IMR-90 (cell line): ENCODE data around the gene VPS18.

Source experiments
- BHLHE40 ChIP-seq: fragments of 150-350 bp; IDR thresholded peaks from 2 replicates; pipeline ENCODE4 v1.6.1; 2016; ENCODE audit warnings: mild to moderate bottlenecking, low read depth, low read length
- CEBPB ChIP-seq: IDR thresholded peaks from 2 replicates; pipeline ENCODE4 v1.6.1; 2012; ENCODE audit warnings: low read depth, low read length, improper control_type of control experiment
- CHD1 ChIP-seq: IDR thresholded peaks from 2 replicates; pipeline ENCODE4 v1.6.1; 2012; ENCODE audit warnings: low read depth, low read length, improper control_type of control experiment
- MAFK ChIP-seq: IDR thresholded peaks from 2 replicates; pipeline ENCODE4 v1.6.1; 2012; ENCODE audit warnings: low read depth, low read length, improper control_type of control experiment
- MAZ ChIP-seq: IDR thresholded peaks from 2 replicates; pipeline ENCODE4 v1.6.1; 2012; ENCODE audit warnings: low read depth, mild to moderate bottlenecking, low read length, improper control_type of control experiment, moderate library complexity, borderline replicate concordance
- MXI1 ChIP-seq: IDR thresholded peaks from 2 replicates; pipeline ENCODE4 v1.6.1; 2012; ENCODE audit warnings: low read depth, mild to moderate bottlenecking, low read length, moderate library complexity, borderline replicate concordance
- POLR2A ChIP-seq: IDR thresholded peaks from 2 replicates; pipeline ENCODE4 v1.6.1; 2012; ENCODE audit warnings: mild to moderate bottlenecking, low read depth, low read length
- RAD21 ChIP-seq: IDR thresholded peaks from 2 replicates; pipeline ENCODE4 v1.6.1; 2012; ENCODE audit warnings: low read length, improper control_type of control experiment
- RCOR1 ChIP-seq: IDR thresholded peaks from 2 replicates; pipeline ENCODE4 v1.6.1; 2012; ENCODE audit warnings: mild to moderate bottlenecking, low read length, improper control_type of control experiment; ENCODE audit not compliant: insufficient replicate concordance
- SMC3 ChIP-seq: fragments of 150-350 bp; IDR thresholded peaks from 2 replicates; pipeline ENCODE4 v1.6.1; 2016; ENCODE audit warnings: low read depth, mild to moderate bottlenecking, antibody characterized with exemption, low read length, moderate library complexity
- TF ChIP-seq, protein P1 (sequence below): fragments of 150-350 bp; IDR thresholded peaks from 2 replicates; pipeline ENCODE4 v1.6.1; 2017; ENCODE audit warnings: mild to moderate bottlenecking, antibody characterized with exemption, low read length, low read depth
- TF ChIP-seq, protein P2 (sequence below): conservative IDR thresholded peaks from 2 replicates; pipeline ENCODE4 v1.5.1; 2012; ENCODE audit warnings: mild to moderate bottlenecking, low read depth, low read length, improper control_type of control experiment

- TF ChIP-seq, protein P1, sequence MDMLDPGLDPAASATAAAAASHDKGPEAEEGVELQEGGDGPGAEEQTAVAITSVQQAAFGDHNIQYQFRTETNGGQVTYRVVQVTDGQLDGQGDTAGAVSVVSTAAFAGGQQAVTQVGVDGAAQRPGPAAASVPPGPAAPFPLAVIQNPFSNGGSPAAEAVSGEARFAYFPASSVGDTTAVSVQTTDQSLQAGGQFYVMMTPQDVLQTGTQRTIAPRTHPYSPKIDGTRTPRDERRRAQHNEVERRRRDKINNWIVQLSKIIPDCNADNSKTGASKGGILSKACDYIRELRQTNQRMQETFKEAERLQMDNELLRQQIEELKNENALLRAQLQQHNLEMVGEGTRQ: no peak
- TF ChIP-seq CHD1: no peak
- TF ChIP-seq POLR2A: no peak
- TF ChIP-seq, protein P2, sequence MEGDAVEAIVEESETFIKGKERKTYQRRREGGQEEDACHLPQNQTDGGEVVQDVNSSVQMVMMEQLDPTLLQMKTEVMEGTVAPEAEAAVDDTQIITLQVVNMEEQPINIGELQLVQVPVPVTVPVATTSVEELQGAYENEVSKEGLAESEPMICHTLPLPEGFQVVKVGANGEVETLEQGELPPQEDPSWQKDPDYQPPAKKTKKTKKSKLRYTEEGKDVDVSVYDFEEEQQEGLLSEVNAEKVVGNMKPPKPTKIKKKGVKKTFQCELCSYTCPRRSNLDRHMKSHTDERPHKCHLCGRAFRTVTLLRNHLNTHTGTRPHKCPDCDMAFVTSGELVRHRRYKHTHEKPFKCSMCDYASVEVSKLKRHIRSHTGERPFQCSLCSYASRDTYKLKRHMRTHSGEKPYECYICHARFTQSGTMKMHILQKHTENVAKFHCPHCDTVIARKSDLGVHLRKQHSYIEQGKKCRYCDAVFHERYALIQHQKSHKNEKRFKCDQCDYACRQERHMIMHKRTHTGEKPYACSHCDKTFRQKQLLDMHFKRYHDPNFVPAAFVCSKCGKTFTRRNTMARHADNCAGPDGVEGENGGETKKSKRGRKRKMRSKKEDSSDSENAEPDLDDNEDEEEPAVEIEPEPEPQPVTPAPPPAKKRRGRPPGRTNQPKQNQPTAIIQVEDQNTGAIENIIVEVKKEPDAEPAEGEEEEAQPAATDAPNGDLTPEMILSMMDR: no peak
- no peak for TF ChIP-seq RCOR1
- TF ChIP-seq SMC3: no peak
- no peak for TF ChIP-seq BHLHE40
- no peak for TF ChIP-seq MAZ
- TF ChIP-seq CEBPB: no peak
- TF ChIP-seq MXI1: no peak
- no peak for TF ChIP-seq RAD21
- TF ChIP-seq MAFK: no peak
Observed at GRCh38 chr15:40856746-40857145, 37.5 kb upstream of the VPS18 start.
